Endodermal cell (in vitro differentiated cells): ENCODE measurements around the gene RAB27B. TPM values are rescaled to one million over a fixed set of nuclear protein-coding genes. Genes with fewer than 3 reads are reported as not detected.

ENCODE experiments used
- DNase-seq: peaks from one replicate; pipeline ENCODE4 v3.0.0-alpha.2; 2017
- H3K27ac ChIP-seq: 2 replicates; pipeline ENCODE4 v1.5.1; 2013; ENCODE audit warnings: mild to moderate bottlenecking, low read depth, low read length, moderate library complexity
- H3K27me3 ChIP-seq: 2 replicates; pipeline ENCODE4 v1.6.1; 2013; ENCODE audit warnings: mild to moderate bottlenecking, low read length, moderate library complexity; ENCODE audit not compliant: insufficient read depth, control insufficient read depth, poor library complexity, severe bottlenecking
- H3K36me3 ChIP-seq: 2 replicates; pipeline ENCODE4 v1.7.0; 2013; ENCODE audit warnings: mild to moderate bottlenecking, low read length, moderate library complexity; ENCODE audit not compliant: control insufficient read depth, insufficient read depth
- H3K4me1 ChIP-seq: one replicate; pipeline ENCODE4 v1.7.0; 2013; ENCODE audit warnings: low read length; ENCODE audit not compliant: control insufficient read depth, insufficient read depth
- H3K4me3 ChIP-seq: 2 replicates; pipeline ENCODE4 v1.5.1; 2013; ENCODE audit warnings: mild to moderate bottlenecking, low read length, moderate library complexity
- H3K9ac ChIP-seq: 2 replicates; pipeline ENCODE4 v1.6.1; 2013; ENCODE audit warnings: mild to moderate bottlenecking, low read length, moderate library complexity; ENCODE audit not compliant: poor library complexity, severe bottlenecking; ENCODE audit errors: extremely low read depth
- H3K9me3 ChIP-seq: 2 replicates; pipeline ENCODE4 v1.6.1; 2013; ENCODE audit warnings: mild to moderate bottlenecking, low read length, moderate library complexity; ENCODE audit not compliant: control insufficient read depth
- H3K27ac Mint-ChIP-seq: 2 replicates; pipeline ENCODE4 v1.8.0; 2020; ENCODE audit warnings: mixed read lengths
- H3K27me3 Mint-ChIP-seq: 2 replicates; pipeline ENCODE4 v1.8.0; 2021; ENCODE audit warnings: mild to moderate bottlenecking, mixed read lengths; ENCODE audit not compliant: insufficient read depth
- H3K36me3 Mint-ChIP-seq: 2 replicates; pipeline ENCODE4 v1.8.0; 2020; ENCODE audit warnings: low read depth, mixed read lengths
- H3K4me1 Mint-ChIP-seq: 2 replicates; pipeline ENCODE4 v1.8.0; 2020; ENCODE audit warnings: mixed read lengths
- H3K4me3 Mint-ChIP-seq: 2 replicates; pipeline ENCODE4 v1.8.0; 2020; ENCODE audit warnings: mild to moderate bottlenecking, moderate library complexity, mixed read lengths
- H3K9me3 Mint-ChIP-seq: 2 replicates; pipeline ENCODE4 v1.8.0; 2020; ENCODE audit warnings: mild to moderate bottlenecking, mixed read lengths
- CTCF ChIP-seq: fragments of 200-600 bp; sonication (generic); conservative IDR thresholded peaks from 2 replicates; pipeline ENCODE4 v1.5.0; 2021; ENCODE audit warnings: antibody characterized with exemption, mild to moderate bottlenecking
- WGBS, 2 experiments: methylation state at CpG; one replicate each; pipeline versions ENCODE4 v1.1.5 to v1.1.7; 2013; ENCODE audit warnings: missing lambda C conversion rate in 2 of 2, mixed read lengths in 1 of 2; ENCODE audit not compliant: insufficient coverage in 1 of 2, insufficient read length in 1 of 2; 5-methylcytosine and 5-hydroxymethylcytosine counted together
- total RNA-seq, 2 donors: library from RNA; stranded (reverse); fragmentation: NEBNext Ultra II Directional in 1 of 2; extraction: Animal tissue kit (Norgen Biotek cat#: 25700) in 1 of 2; gene quantifications; 2 replicates in 1 of 2; 3 replicates in 1 of 2; pipeline ENCODE4 v1.2.1, GENCODE V29; 2021

Gene RAB27B
- total RNA-seq, 2 donors from 2014 or later, result 0.40 to 0.99 TPM

DNA sequence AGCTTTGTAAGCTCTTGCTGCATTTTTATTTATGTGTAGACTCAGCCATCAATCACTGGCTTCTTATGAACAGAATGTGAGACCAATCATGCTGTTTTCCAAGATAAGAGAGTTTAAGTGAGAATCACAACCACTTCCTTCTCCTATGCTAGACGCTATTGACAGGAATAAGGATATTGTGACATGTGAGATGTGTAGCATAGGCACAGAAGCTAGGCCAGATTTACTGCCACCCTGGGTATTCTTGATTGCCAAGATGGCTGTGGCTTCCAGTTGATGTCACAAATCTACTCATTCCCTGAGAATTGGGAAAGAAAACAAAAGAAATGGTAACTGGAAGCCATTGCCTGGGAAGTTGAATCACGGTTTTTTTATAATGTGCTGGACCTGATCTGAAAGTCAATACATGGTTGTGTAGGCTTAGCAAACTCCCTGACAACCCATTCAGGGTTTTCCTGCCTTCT lies 49.9 kb downstream of the RAB27B start:
- H3K27ac ChIP-seq, result no peak overlapping the region
- Mint-ChIP-seq H3K27me3 (no peaks in the 10 kb centered on the region), H3K9me3 (peaks cover 6% of the 10 kb centered on the region), H3K4me1 (peaks cover 43% of the 10 kb centered on the region), H3K36me3 (no peaks in the 10 kb centered on the region), H3K27ac (no peak overlapping the region), H3K4me3 (no peak overlapping the region)
- no peak for TF ChIP-seq CTCF
- peaks cover 5% of the 10 kb centered on the region for H3K9me3 ChIP-seq
- H3K9ac ChIP-seq, result no peak overlapping the region
- peaks cover 23% of the 10 kb centered on the region for H3K4me1 ChIP-seq
- no peak overlapping the region for H3K4me3 ChIP-seq
- no peak for DNase-seq
- 60 to 88% methylated on average over 1 to 2 of the region's 2 CpGs for WGBS, 2 experiments
- no peaks in the 10 kb centered on the region for H3K27me3 ChIP-seq
- no peaks in the 10 kb centered on the region for H3K36me3 ChIP-seq

DNA sequence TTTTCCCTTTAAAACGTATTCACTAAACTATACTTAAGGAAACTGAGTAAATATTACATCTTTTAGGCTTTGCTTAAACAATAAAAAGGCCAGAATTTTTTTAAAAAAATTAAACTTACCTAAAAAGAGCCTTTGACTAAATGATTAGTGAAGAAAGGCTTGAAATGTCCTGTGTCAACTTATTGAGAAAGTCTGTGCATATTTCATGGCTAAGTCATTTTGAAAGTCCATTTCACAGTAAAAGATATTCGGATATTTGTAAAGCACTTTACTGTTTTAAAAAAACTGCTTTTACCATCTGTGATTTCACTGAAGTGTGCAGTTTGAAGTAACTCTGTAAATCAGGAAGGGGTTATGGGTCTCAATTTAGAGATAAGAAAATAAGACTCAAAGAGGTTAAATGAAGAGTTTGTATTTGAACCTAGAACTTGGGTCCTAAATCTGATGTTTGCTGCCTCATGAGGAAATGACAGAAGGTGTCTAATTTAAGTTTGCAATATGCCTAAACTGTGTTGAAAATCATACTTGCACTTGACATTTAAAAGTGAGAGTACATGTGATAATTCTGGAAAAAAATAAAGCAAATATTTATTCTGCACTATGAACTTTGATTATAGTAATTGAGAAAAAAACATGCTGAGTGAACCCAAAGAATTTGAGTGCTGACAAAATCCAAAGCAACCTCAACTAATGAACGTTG lies 50.5 kb downstream of the RAB27B start:
- no peak overlapping the region for H3K27ac Mint-ChIP-seq
- no peaks in the 10 kb centered on the region for H3K27me3 ChIP-seq
- H3K4me1 ChIP-seq, result peaks cover 23% of the 10 kb centered on the region
- no peak overlapping the region for H3K9ac ChIP-seq
- H3K4me1 Mint-ChIP-seq, result peaks cover 43% of the 10 kb centered on the region
- 85 to 100% methylated on average over 1 to 2 of the region's 3 CpGs for WGBS, 2 experiments
- no peak for DNase-seq
- H3K36me3 ChIP-seq, result no peaks in the 10 kb centered on the region
- no peak for TF ChIP-seq CTCF
- no peaks in the 10 kb centered on the region for H3K36me3 Mint-ChIP-seq
- H3K4me3 ChIP-seq, result no peak overlapping the region
- H3K9me3 Mint-ChIP-seq, result peaks cover 6% of the 10 kb centered on the region
- H3K4me3 Mint-ChIP-seq, result no peak overlapping the region
- no peak overlapping the region for H3K27ac ChIP-seq
- peaks cover 3% of the 10 kb centered on the region for H3K27me3 Mint-ChIP-seq
- H3K9me3 ChIP-seq, result peaks cover 5% of the 10 kb centered on the region

DNA sequence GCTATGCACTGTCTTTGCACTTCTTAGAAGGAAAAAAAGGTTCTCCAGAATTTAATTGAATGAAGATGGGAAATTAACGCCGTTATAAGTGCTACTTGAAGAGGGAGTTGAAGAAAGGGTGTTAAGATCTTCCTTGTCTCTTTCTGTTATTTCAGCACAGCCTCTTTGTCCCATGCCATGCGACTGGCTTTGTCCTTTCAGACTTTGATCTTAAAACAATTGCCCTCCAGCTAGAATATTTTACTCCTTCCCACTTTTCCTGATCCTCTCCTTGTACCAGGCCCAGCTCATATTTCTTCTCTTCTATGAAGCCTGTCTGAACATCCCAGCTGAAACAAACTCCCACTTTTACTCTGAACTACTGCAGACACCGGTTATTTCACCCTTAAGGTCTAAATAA lies 51.4 kb downstream of the RAB27B start:
- no peak overlapping the region for H3K4me3 Mint-ChIP-seq
- WGBS, 2 experiments, result 60 to 65% methylated on average over 4 of the region's 4 CpGs
- no peak for DNase-seq
- Histone ChIP-seq H3K9ac (peak overlapping the region; percentile 28), H3K9me3 (peaks cover 5% of the 10 kb centered on the region), H3K4me1 (peaks cover 23% of the 10 kb centered on the region), H3K4me3 (no peak overlapping the region), H3K36me3 (no peaks in the 10 kb centered on the region), H3K27me3 (no peaks in the 10 kb centered on the region), H3K27ac (no peak overlapping the region)
- no peaks in the 10 kb centered on the region for H3K36me3 Mint-ChIP-seq
- H3K4me1 Mint-ChIP-seq, result peaks cover 43% of the 10 kb centered on the region
- peaks cover 6% of the 10 kb centered on the region for H3K9me3 Mint-ChIP-seq
- TF ChIP-seq CTCF, result no peak
- H3K27me3 Mint-ChIP-seq, result peaks cover 3% of the 10 kb centered on the region
- peak overlapping the region; percentile 83 for H3K27ac Mint-ChIP-seq
